GM18519 (cell line): ENCODE results near the gene CREB3L2.
A peak's percentile ranks its signal among the peaks of the same experiment; 100 is the strongest.
"Not testable (repeated sequence)": the region's sequence is repeated elsewhere in the genome, so short reads cannot be mapped to it uniquely, and the experiment has no call there.

ENCODE experiments used
- ATAC-seq: cut with Tn5 transposase; IDR thresholded peaks from one replicate; pipeline ENCODE4 v1.9.1; 2021; ENCODE audit warnings: mild to moderate bottlenecking, moderate library complexity; ENCODE audit not compliant: unreplicated experiment, low FRiP score

Gene CREB3L2, protein sequence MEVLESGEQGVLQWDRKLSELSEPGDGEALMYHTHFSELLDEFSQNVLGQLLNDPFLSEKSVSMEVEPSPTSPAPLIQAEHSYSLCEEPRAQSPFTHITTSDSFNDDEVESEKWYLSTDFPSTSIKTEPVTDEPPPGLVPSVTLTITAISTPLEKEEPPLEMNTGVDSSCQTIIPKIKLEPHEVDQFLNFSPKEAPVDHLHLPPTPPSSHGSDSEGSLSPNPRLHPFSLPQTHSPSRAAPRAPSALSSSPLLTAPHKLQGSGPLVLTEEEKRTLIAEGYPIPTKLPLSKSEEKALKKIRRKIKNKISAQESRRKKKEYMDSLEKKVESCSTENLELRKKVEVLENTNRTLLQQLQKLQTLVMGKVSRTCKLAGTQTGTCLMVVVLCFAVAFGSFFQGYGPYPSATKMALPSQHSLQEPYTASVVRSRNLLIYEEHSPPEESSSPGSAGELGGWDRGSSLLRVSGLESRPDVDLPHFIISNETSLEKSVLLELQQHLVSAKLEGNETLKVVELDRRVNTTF

DNA sequence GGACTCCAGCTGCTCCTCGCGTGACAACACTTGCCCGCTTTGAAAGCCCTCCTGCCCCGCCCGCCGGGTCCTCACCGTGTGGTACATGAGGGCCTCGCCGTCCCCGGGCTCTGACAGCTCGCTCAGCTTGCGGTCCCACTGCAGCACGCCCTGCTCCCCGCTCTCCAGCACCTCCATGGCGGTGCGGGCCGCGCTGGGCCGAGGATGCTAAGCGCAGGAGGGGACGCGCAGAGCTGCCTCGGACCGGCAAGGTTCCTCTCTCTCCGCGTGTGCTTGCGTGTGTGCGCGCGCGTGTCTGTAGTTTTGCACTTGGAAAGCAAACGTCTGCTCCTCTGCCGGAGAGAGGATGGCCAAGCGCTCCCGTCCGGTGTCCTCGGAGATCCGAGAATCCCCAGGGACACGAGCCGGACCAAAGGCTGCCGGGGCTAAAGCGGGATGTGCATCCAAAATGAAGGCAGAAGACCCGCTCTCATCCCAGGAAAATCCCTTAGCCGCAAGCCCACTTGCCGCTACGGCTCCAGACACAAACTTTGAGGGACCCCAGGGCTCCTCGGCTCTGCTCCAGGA is at the start of gene CREB3L2:
TSS of gene CREB3L2 (minus strand) at position 558 of the 567 bp plus-strand sequence. CDS start at position 177, 381 bp downstream.
- ATAC-seq = no peak

DNA sequence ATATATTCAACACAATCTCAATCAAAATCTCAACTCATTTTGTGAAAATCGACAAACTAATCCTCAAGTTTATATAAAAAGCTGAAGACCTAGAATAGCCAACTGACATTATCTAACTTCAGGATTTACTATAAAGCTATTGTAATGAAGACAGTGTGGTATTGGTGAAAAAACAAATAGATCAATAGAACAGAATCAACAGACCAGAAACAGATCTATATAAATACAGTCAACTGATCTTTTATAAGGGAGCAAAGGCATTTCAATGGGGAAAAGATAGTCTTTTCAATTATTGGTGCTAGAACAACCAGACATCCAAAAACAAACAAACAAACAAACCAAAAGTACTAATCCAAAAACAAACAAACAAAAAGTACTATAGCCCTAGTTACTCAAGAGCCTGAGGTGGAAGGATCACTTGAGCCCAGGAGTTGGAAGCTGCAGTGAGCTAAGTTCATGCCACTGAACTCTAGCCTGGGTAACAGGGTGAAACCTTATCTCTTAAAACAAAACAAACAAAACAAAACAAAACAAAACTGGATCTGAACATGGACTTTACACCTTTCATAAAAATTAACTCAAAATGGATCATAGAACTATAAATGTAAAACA is 47.7 kb upstream of the CREB3L2 start:
- no peak for ATAC-seq

DNA sequence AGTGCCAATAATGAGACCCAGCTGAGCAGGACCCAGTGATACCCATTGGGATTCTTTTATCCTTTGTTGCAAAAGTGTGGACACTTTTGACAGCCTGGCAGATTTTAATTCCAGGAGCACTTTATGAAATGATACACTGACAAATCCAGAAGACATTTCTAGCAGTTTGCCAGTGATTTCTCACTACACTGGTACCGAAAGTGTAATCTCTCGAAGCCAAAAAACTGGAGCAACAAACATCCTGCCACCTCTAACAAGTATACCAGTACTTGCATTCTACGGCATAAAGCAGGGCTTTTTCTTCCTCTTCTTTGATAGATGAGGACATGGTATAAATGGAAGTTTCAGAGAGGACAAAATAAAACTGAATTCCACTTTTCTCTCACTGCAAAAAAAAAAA is 46.0 kb upstream of the CREB3L2 start:
- no peak for ATAC-seq

DNA sequence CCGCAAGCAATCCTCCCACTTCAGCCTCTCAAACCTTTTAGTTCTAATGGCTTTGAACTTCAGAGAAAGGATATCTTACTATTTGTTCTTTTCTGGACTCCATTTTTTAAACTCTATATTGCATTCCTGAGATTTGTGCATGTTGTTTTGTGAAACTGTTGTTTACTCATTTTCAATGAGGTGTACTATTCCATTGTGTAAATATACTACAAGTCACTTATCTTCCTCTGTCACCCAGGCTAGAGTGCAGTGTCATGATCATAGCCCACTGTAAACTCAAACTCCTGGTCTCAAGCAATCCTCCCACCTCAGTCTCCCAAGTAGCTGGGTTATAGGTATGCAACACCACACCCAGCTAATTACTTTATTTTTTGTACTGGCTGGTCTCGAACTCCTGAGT is 43.0 kb upstream of the CREB3L2 start:
- ATAC-seq = no peak

DNA sequence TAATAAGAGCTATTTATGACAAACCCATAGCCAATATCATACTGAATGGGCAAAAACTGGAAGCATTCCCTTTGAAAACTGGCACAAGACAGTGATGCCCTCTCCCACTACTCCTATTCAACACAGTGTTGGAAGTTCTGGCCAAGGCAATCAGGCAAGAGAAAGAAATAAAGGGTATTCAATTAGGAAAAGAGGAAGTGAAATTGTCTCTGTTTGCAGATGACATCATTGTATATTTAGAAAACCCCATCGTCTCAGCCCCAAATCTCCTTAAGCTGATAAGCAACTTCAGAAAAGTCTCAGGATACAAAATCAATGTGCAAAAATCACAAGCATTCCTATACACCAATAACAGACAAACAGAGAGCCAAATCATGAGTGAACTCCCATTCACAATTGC is 38.2 kb upstream of the CREB3L2 start:
- not testable (repeated sequence) for ATAC-seq

DNA sequence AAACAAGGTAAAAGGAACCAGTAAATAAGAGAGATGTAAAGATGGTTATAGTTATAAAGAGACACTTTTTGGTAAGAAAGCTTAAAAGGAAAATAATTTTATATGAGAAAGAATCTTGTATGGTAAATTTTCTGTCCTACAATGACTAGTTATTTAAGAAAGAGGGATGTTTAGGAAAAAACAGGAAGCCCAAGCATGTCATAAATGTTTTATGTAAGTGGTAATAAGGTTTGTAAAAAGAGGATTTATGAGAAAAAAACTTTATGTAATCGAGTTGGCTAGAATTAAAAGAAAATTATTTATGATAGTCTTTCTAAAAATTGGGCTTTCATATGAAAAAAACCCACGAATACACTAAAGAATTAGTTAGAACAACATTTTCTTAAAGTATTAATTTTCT is 34.2 kb upstream of the CREB3L2 start:
- ATAC-seq = no peak

DNA sequence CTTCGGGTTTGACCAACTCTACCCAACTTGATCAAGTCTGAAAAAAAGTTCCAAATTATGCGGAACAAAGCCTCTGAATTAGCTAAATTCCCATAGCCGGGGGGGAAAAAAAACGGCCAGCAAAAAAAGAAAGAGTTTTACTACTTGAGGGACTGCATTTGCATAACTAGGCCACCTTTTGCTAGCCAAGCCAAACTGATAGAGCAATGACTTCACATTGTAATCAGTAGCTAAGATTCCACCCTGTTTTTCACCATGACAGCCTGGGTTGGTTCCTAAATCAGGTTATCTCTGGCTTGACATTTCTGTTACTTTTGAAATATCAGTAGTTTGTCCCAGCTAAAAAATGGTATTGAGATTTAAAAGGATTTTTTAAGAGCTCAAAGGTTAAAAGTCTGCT is 31.4 kb upstream of the CREB3L2 start:
- no peak for ATAC-seq

DNA sequence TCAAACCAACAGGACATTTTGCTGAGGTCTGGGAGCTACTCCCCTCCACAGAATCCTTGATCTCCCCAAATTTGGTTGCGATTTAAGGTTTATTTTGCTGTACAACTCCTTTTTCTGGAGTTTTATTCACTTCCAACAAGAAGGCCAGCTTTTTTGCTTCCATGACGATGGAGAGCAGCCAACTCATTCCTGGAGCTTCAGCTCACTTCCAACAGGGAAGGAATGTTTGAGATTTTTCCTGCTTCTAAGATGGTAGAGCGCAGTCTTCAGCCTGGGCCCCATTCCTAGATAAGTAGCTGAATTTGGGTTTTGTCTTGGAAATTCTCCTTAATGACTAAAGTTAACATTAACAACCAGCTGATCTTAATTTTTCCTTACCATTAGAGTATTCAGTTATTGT is 30.9 kb upstream of the CREB3L2 start:
- ATAC-seq = no peak

DNA sequence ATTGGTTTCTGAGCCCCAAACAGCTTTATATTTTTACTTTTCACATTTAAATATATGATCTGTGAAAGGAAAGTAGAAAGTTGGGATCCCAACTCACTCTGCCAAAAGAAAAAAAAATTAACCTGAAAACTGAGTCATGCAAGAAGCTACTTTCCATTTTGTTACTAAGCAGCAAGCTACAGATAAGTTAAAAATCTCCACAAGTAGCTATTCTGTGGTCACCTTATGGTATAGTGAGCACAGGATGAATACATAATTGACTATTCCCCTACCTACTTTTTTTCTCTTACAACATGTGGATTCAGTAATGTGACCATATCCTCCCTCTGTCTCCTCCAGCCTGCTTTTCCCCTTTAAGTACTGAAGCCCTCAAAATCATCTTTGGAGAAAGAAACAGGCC is 30.3 kb upstream of the CREB3L2 start:
- ATAC-seq = peak; percentile 53

DNA sequence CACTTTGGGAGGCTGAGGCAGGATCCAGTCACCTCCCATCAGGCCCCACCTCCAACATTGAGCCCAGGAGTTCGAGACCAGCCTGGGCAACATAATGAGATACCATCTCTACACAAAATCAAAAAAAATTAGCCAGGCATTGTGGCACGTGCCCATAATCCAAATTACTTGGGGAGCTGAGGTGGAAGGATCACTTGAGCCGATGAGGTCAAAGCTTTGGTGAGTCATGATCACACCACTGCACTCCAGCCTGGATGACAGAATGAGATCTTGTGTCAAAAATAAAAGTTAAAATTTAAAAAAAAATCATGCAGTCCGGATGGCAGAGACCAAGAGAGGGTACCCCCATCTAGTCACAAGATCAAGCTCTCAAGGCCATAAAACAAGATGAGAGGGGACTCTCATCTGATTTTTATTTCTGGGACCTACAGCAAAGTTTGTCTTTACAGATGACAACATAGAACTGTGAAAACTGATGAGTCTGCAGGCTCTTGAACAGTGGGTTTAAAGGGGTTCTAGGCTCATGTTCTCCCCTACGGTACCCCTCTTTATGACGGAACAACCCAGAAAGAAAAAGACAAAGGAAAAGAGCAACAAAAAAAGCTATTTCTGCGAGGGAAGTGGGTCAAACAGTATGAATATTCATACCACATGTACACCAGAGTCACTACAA is 28.9 kb upstream of the CREB3L2 start:
- no peak for ATAC-seq

DNA sequence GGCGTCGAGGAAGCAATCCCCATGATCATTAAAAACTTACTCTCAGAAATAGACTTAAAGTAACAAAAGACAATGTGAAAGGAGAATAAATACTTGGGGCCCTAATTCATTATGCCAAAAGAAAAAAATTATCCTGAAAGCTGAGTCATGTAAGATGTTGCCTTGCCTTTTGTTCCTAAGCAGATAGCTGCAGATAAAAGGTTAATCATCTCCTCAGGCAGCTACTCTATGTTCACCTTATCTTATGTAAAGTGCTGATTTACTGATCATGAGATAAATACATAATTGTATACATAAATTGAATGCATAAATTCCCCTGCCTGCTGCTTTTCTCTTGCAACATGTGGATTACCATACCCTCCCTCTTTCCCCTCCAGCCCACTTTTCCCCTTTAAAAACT is 28.1 kb upstream of the CREB3L2 start:
- ATAC-seq = no peak

DNA sequence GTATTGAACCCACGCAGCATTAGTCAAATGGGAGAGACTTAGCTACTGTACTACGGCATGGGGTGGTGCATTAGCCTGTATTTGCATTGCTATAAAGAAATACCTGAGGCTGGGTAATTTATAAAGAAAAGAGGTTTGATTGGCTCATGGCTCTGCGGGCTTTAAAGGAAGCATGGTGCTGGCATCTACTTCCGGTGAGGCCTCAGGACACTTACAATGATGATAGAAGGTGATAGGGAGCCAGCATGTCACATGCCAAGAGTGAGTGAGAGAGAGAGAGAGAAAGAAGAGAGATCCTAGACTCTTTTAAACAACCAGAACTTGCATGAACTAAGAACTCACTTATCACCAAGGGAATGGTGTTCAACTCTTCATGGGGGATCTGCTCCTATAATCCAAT is 27.2 kb upstream of the CREB3L2 start:
- no peak for ATAC-seq

DNA sequence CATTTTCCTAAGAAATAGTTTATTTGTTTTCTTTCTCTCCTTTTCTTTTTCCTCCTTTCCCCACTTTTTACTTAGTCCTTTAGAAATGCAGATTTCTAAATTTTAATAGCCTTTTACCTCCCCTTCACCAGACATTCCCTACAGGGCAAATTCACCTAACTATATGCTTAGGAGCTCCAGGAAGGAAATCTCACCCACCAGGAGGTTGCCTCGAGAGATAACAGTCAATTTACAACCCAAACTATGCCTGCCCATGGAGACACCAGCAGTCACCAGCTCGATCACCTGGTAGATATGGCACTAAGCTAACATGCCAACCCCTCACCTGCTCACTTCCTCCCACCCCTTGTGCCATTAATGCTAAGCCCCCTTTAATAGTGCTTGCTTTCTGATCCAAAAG is 25.2 kb upstream of the CREB3L2 start:
- ATAC-seq = no peak

DNA sequence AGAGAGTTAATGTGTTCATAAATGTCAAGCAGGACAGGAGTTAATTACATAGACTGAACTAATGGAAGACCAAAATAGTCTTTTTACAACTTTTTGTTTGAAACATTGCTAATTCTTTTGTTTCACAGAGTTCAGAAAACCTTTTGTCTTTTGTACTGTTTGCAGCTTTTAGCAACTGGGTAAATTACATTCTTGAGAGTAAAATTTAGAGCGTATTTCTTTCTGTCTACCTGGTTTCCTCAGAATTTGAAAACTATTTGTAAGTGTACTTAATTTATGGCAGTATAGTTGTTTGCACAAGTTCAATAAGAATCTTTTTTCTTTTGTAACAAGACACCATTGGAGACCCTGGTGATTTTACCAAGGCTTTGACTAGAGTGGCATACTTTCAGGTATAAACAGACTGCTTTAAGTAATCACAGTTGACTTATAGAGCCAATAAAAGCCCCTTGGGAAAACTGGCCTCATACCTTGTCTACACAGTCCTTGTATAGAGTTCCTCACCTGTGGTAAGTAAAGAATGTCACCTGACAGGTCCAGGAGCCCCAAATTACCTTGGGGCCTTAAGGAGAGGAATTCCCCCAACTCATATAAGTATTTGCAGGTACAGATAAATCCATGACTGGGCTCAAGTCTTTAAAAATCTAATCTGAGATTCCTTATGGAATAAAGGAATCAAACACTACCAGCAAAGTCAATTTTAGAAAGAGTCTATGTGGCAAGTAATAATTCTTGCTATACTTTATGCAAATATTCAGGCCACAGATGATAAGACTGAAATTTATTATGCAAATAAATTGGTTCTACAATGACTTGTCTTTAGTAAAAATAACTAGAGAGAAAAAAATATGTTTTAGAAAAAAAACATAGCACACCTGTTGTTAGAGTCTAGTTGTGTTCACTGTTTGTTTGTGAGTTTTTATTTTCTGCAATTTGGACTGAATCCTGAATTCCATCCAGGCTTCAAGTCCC is 23.6 kb upstream of the CREB3L2 start:
- no peak for ATAC-seq

DNA sequence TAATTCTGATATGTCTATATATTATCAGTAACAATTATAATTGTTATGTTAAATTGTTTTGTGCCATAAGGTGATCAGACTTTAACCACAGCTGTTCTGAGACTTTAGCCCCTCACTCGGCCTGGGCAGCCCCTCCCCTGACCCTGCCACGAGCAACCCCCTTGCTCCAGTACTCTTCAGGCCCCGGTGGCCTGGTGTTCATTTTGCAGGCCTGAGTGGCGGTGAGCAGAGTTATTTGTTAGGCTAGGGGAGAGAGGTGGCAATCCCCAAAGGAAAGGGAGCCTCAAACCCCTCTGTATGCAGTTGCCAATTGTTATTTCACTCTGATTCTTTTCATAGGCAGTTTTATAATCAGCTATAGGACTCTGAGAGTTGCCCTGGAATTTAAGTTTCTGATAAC is 22.9 kb upstream of the CREB3L2 start:
- no peak for ATAC-seq

DNA sequence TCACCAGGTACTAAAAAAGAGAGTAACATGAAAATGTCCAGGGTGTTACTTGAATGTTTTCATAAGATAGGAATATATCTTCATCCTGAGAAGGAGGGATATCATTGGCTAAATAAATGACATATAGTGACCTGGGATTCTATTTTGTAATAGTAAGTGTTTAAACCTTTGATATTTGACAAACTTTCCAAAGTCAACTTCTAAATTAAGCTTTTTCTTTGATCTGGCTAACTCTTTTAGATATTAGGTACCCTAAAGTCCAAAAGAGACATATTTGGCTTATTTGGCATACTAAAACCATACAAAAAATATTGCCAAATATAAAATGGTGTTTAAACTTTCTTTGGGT is 22.4 kb upstream of the CREB3L2 start:
- no peak for ATAC-seq

DNA sequence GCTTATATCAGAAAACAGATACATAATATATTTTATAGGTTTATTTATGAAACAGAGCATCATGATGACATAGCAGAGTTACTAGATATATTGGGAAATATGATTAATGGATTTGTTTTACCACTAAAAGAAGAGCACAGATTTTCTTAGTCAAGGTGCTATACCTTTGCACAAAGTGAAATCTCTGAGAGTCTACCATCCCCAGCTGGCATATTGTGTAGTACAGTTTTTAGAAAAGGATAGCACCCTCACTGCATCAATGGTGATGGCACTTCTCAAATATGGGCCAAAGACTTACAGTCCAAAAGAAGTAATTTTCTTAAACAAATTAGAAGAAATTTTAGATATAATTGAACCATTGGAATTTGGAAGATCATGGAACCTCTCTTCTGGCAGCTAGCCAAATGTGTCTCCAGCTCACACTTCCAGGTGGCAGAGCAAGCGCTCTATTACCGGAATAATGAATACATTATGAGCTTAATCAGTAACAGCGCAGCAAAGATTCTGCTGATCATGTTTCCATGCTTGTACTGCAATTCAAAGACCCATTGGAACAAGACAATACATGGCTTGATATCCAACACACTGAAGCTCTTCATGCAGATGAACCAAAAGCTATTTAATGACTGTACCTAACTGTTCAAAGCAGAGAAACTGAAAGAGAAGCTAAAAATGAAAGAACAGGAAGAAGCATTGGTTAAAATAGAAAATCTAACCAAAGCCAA is 21.9 kb upstream of the CREB3L2 start:
- ATAC-seq = peak; percentile 87

DNA sequence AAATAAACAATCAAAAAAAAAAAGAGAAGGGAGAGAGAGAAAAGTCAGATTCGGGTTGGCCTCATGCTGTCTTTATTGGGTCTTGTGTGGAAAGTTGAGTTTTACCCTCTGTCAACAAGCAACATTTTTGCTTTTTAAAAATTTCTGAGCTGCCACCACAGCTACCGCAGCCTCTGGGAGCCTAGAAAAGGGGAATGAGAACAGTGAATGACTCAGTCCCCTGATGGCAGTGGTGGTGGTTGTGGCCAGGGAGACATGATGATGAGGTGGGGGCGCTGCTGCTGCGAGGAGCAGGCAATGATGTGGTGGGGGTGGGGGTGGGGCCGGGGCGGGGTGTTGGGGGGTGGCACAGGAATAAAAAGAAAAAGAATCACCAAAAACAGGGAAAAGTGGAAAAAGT is 20.0 kb upstream of the CREB3L2 start:
- no peak for ATAC-seq

DNA sequence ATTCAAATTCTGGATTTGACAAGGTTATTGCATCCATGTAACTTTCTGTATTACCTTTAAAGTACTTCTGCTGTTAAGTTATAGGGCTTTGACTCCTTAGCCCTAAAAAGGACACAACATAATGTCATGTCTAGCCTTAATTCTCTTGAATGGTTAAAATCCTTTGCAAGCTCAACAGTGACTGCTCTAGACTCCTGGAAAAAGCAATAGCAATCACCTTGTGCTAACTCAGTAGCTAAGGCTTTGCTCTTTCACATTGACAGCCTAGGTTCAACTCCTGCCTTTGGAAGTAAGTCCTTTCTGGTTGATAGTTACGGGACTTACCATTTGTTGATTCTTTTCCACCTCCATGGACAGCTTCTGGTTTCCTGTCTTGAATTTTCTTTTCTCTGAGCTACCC is 16.1 kb upstream of the CREB3L2 start:
- ATAC-seq = no peak
